ES-I3 (cell line): ENCODE data around the gene TRAPPC10.
A peak's percentile ranks its signal among the peaks of the same experiment; 100 is the strongest.

Experiments used
- H3K36me3 ChIP-seq: 2 replicates; pipeline ENCODE4 v1.6.1; 2013; ENCODE audit warnings: mild to moderate bottlenecking, low read length, control low read depth, moderate library complexity; ENCODE audit not compliant: insufficient read depth
- H3K4me1 ChIP-seq: 2 replicates; pipeline ENCODE4 v1.6.1; 2013; ENCODE audit warnings: mild to moderate bottlenecking, control low read depth, low read length; ENCODE audit not compliant: insufficient read depth
- H3K9ac ChIP-seq: 2 replicates; pipeline ENCODE4 v1.6.1; 2013; ENCODE audit warnings: low read depth, mild to moderate bottlenecking, low read length, moderate library complexity
- H3K9me3 ChIP-seq: 2 replicates; pipeline ENCODE4 v1.6.1; 2013; ENCODE audit warnings: mild to moderate bottlenecking, low read length, moderate library complexity; ENCODE audit not compliant: control insufficient read depth, insufficient read depth

TRAPPC10 gene

GRCh38 chr21:43986544-43987451 lies 25.3 kb upstream of the TRAPPC10 start:
- Histone ChIP-seq H3K36me3 (no peaks in the 10 kb centered on the region), H3K9me3 (no peaks in the 10 kb centered on the region), H3K9ac (0 out of 2 replicates have a peak overlapping the region, but pooled peaks have one; percentile 21), H3K4me1 (peaks cover 5% of the 10 kb centered on the region)

DNA sequence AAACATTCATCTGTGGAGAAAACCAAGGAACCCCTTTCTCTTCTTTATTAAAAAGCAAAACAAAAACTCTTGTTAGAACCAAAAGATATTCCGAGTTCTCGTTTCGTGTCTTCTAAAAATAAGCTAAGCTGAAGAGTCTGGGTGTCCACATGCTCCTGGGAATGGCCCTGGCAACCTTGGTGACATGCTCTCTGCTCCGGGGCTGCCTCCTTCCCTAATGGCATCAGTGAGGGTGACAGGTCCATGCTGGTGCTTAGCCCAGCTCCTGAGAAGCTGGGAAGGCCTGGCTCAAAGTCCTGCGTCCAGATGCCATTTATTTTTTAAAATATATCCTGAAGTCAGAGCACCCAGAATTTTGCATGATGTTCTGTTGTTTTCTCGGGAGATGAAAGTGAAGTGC lies 24.6 kb upstream of the TRAPPC10 start:
- no peaks in the 10 kb centered on the region for H3K36me3 ChIP-seq
- peaks cover 5% of the 10 kb centered on the region for H3K4me1 ChIP-seq
- no peaks in the 10 kb centered on the region for H3K9me3 ChIP-seq
- no peak overlapping the region for H3K9ac ChIP-seq

- no peaks in the 10 kb centered on the region for H3K9me3 ChIP-seq
- H3K4me1 ChIP-seq = peaks cover 5% of the 10 kb centered on the region
- H3K9ac ChIP-seq = no peak overlapping the region
- no peaks in the 10 kb centered on the region for H3K36me3 ChIP-seq
These were observed 24.1 kb upstream of the TRAPPC10 start for GRCh38 chr21:43988016-43988415.

GRCh38 chr21:43988506-43989230 lies 23.4 kb upstream of the TRAPPC10 start:
- Histone ChIP-seq H3K36me3 (no peaks in the 10 kb centered on the region), H3K4me1 (peaks cover 5% of the 10 kb centered on the region), H3K9ac (no peak overlapping the region), H3K9me3 (no peaks in the 10 kb centered on the region)

GRCh38 chr21:43989401-43989800 lies 22.7 kb upstream of the TRAPPC10 start:
- Histone ChIP-seq H3K9ac (no peak overlapping the region), H3K36me3 (no peaks in the 10 kb centered on the region), H3K9me3 (no peaks in the 10 kb centered on the region), H3K4me1 (peaks cover 5% of the 10 kb centered on the region)

DNA sequence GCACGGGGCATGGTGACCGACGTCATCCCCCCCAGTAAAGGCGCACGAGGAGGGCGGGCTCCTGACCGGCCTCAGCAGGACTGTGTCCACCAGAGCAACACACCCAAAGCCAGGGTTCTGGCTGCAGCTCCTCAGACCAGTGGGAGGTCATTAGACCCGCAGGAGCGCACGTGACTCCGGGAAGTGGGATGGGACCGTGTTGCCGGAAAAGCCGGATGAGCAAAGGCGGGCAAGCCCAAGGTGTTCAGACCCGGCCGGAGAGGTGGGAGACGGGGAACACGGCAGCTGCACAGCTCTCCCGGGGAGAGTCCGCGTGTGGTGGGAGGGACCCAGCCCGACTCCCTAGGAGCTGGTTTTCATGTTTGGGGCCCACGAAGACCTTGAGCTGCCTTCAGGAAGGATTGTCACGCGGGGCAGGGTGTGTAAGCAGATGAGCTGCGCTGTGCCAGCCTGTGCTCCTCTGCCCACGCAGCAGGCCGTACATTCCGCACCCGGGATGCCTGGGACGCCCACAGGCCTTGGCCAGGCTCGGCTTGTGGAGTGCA lies 20.6 kb upstream of the TRAPPC10 start:
- H3K9me3 ChIP-seq = no peaks in the 10 kb centered on the region
- no peak overlapping the region for H3K9ac ChIP-seq
- H3K36me3 ChIP-seq = no peaks in the 10 kb centered on the region
- no peaks in the 10 kb centered on the region for H3K4me1 ChIP-seq

DNA sequence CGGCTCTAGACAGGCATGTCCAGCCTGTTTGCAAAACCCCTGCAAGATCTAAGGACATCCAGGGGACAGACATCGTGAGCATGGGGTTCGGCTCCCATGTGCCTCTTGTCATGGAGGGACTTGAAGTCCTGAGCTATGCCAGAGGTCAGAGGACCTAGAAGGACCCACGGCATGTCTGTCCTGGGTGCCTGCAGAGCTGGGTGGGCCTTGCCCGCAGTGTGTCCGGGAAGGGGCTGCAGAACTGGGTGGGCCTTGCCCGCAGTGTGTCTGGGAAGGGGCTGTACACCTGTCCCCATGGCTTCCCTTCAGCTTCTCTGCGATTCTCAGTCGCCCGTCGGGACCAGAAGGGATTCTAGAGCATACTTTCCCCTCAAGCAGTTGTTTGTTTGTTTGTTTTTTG lies 20.0 kb upstream of the TRAPPC10 start:
- no peaks in the 10 kb centered on the region for H3K36me3 ChIP-seq
- no peak overlapping the region for H3K9ac ChIP-seq
- H3K4me1 ChIP-seq = no peaks in the 10 kb centered on the region
- H3K9me3 ChIP-seq = no peaks in the 10 kb centered on the region

- no peaks in the 10 kb centered on the region for H3K9me3 ChIP-seq
- no peaks in the 10 kb centered on the region for H3K36me3 ChIP-seq
- H3K4me1 ChIP-seq = no peaks in the 10 kb centered on the region
- no peak overlapping the region for H3K9ac ChIP-seq
These were observed 18.6 kb upstream of the TRAPPC10 start for GRCh38 chr21:43993420-43993934.

GRCh38 chr21:43994085-43994484 lies 18.0 kb upstream of the TRAPPC10 start:
- no peaks in the 10 kb centered on the region for H3K4me1 ChIP-seq
- no peaks in the 10 kb centered on the region for H3K36me3 ChIP-seq
- no peaks in the 10 kb centered on the region for H3K9me3 ChIP-seq
- H3K9ac ChIP-seq = no peak overlapping the region

DNA sequence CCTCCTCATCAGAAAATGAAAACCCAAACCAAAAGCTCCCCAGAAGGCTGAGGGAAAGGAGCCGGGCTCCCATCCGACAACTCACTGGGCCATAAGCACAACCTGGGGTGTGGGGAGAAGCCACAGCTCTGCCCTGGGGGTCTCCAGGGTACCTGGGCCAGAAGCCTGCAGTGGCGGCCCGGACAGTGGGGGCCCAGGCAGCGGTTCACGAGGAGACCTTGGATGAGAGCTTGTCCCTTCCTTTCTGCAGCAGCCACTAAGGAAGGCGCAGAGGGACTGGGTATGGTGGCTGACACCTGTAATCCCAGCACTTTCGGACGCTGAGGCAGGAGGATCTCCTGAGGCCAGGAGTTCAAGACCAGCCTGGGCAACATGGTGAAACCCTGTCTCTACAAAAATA lies 17.5 kb upstream of the TRAPPC10 start:
- Histone ChIP-seq H3K9me3 (no peaks in the 10 kb centered on the region), H3K9ac (no peak overlapping the region), H3K36me3 (no peaks in the 10 kb centered on the region), H3K4me1 (no peaks in the 10 kb centered on the region)

- no peak overlapping the region for H3K9ac ChIP-seq
- no peaks in the 10 kb centered on the region for H3K36me3 ChIP-seq
- no peaks in the 10 kb centered on the region for H3K4me1 ChIP-seq
- H3K9me3 ChIP-seq = no peaks in the 10 kb centered on the region
These were observed 16.5 kb upstream of the TRAPPC10 start for GRCh38 chr21:43995521-43996105.

- no peaks in the 10 kb centered on the region for H3K4me1 ChIP-seq
- no peak overlapping the region for H3K9ac ChIP-seq
- no peaks in the 10 kb centered on the region for H3K9me3 ChIP-seq
- H3K36me3 ChIP-seq = no peaks in the 10 kb centered on the region
These were observed 14.1 kb upstream of the TRAPPC10 start for GRCh38 chr21:43997766-43998742.

DNA sequence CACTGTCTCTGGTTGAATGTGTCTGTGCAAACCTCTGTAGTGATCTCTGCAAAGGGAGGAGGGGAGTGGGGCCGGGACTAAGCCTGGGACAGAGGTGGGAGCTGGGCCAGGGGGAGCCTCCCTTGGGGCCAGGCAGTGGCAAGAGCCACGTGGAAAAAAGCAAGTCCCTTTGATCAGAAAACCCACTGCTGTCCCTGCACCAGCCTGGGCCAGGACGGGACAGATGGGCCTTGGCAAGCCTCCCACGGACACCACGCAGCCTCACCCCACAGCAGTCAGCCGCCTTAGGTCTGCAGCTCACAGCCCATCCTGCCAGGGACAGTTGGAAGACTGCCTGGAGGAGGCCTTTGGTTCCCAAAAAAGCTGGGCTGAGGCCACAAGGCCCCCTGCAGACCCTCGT lies 11.7 kb upstream of the TRAPPC10 start:
- Histone ChIP-seq H3K9me3 (no peaks in the 10 kb centered on the region), H3K4me1 (no peaks in the 10 kb centered on the region), H3K36me3 (no peaks in the 10 kb centered on the region), H3K9ac (no peak overlapping the region)
